ENCODE measurements around the gene SLC38A8.

SLC38A8 gene

DNA sequence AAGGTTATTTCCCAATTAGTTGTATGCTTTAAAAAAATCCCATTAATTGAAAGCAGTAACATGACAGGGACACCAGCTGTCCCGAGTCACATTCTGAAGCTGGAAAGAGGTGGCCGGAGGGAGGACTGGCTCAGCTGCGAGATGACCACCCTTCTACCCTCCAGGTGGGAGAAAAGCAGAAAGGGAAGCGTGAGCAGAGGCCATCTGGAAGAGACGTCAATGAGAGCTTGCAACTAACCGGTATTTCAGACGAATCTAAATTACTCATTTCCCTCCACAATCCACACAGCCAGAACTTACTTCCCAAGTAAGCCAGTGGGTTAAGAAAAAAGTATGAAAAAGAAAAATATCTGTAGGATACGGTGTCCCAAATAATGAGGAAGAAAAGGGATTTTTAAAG lies 28.5 kb upstream of the SLC38A8 start:
- DNase-seq (ENCODE audit: low read depth) = no peak
- TF ChIP-seq, protein P1, sequence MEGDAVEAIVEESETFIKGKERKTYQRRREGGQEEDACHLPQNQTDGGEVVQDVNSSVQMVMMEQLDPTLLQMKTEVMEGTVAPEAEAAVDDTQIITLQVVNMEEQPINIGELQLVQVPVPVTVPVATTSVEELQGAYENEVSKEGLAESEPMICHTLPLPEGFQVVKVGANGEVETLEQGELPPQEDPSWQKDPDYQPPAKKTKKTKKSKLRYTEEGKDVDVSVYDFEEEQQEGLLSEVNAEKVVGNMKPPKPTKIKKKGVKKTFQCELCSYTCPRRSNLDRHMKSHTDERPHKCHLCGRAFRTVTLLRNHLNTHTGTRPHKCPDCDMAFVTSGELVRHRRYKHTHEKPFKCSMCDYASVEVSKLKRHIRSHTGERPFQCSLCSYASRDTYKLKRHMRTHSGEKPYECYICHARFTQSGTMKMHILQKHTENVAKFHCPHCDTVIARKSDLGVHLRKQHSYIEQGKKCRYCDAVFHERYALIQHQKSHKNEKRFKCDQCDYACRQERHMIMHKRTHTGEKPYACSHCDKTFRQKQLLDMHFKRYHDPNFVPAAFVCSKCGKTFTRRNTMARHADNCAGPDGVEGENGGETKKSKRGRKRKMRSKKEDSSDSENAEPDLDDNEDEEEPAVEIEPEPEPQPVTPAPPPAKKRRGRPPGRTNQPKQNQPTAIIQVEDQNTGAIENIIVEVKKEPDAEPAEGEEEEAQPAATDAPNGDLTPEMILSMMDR (IDR thresholded peaks at IDR 0.05; ENCODE audit: control insufficient read depth, extremely low read depth, insufficient read depth) = no peak

DNA sequence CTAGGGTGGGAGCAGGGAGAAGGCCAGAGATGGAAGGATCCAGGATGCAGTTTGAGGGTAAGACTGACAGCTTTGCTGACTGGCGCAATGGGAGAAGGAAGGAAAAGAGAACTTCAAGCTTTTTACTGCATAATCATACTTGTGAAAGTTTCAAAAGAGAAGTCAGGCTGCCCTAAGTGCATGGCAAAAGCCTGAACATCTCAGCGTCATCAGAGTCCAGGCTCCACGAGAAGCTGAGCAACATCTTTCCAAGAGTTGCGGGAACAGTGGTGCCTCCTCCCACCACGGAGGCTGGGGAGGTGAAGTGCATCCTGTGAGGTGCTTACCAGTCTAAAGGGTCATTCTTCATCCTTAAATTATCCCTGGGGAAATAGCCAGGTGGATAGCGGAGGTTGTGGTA lies 26.9 kb upstream of the SLC38A8 start:
- no peak overlapping the region for H3K4me3 ChIP-seq (ENCODE audit: low read depth, low read length)
- TF ChIP-seq, protein P1 (IDR thresholded peaks at IDR 0.05; ENCODE audit: control insufficient read depth, extremely low read depth, insufficient read depth) = no peak
- DNase-seq (ENCODE audit: low read depth) = no peak

More for the DNA sequence above, 28.5 kb upstream of the SLC38A8 start:
- H3K4me3 ChIP-seq (ENCODE audit: low read depth, low read length) = no peak overlapping the region

DNA sequence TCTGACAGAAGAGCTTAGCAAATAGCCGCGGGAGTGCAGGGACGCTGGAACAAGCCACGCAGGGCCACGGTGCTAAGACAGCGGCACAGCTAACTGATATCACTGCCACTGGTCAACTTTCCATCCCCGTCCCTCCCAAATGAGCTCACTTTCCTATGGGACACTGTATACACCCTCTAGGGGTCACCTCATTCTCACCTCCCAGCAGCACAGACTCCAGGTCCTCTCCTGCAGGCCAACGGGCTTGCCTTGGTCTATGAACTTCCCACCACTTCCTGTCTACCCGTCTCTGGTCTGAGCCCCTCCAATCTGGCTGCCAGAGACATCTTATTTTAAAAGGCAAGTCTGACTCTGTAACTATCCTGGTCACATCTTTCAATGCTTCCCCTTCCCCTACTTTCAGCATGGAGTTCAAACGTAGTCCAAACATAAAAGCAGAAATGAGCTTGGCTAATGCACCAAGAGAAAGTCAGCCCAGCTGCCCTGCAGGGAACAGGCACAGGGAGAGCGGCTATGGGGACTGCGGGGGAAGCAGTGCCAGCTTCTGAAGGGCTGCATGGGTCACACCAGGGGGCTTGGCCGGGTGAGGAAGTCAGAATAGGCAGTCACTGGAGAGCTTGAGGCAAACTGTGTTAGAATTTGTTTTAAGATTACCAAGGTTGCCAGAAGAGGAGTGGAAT lies 26.3 kb upstream of the SLC38A8 start:
- H3K4me3 ChIP-seq (ENCODE audit: low read depth, low read length) = no peak overlapping the region
- TF ChIP-seq, protein P1 (IDR thresholded peaks at IDR 0.05; ENCODE audit: control insufficient read depth, extremely low read depth, insufficient read depth) = no peak
- no peak for DNase-seq (ENCODE audit: low read depth)

DNA sequence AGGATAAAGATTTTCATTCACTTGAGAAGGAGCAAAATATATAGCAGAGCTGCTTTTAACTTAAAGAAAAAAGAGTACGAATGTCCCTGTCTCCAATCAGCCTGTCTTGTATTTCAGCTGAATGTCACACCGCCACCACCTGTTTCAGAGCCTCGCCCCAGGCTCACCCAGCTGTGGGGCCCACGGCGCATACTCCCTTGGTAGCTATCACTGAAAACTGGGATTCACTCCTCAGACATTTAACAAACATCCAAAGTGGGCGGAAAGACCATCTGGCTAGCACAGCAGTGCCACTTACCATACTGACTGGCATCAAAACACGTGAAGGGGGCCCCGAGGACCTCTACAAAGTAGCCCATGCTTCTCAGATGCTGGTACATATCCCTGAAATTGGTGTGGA lies 25.4 kb upstream of the SLC38A8 start:
- TF ChIP-seq, protein P1 (IDR thresholded peaks at IDR 0.05; ENCODE audit: control insufficient read depth, extremely low read depth, insufficient read depth) = no peak
- no peak overlapping the region for H3K4me3 ChIP-seq (ENCODE audit: low read depth, low read length)
- DNase-seq (ENCODE audit: low read depth) = no peak

DNA sequence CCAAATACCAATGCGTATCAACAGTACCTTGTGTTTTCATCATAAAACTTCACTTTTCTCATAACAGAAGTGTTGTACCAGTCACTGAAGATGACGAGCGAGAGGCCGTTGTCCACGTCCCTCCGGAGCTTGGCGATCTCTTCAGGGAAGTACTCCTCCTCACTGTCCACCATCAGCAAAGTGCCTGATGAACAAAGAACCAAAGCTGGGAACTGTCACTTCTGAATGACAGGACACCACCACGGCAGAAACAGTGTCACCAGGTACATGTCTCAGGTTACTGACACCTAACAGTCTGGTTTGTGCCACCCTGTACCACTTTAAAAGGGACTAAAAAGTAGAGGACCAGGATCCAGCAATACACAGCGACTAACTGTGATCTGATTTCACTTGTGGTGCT lies 25.0 kb upstream of the SLC38A8 start:
- TF ChIP-seq, protein P1 (IDR thresholded peaks at IDR 0.05; ENCODE audit: control insufficient read depth, extremely low read depth, insufficient read depth) = no peak
- H3K4me3 ChIP-seq (ENCODE audit: low read depth, low read length) = no peak overlapping the region
- DNase-seq (ENCODE audit: low read depth) = no peak

DNA sequence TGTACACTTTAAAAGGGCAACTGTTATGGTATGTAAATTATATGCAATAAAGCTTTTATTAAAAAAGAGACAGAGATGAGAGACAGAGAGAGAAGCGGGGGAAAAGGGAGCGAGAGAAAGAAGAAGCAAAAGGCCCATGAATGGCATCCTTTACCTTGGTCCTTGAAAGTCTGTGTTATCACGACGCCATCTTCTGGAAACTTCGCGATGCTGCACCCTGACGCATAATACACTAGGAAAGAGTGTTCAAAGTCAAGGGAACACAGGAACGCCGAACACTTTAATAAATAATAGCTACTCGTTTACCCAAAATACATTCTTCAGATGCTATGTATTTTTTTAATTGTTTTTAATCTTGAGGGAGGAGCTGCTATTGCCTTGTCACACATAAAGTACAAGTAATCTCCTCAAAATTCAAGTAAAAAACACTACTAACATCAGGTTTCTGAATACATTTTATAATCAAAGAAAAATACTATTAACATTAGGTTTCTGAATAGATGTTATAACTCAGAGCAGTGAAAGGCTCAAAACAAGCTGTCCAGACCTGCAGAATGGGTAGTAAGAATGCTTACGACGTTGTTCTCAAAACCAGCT lies 23.0 kb upstream of the SLC38A8 start:
- H3K4me3 ChIP-seq (ENCODE audit: low read depth, low read length) = no peak overlapping the region
- TF ChIP-seq, protein P1 (IDR thresholded peaks at IDR 0.05; ENCODE audit: control insufficient read depth, extremely low read depth, insufficient read depth) = peak; percentile 82
- no peak for DNase-seq (ENCODE audit: low read depth)

DNA sequence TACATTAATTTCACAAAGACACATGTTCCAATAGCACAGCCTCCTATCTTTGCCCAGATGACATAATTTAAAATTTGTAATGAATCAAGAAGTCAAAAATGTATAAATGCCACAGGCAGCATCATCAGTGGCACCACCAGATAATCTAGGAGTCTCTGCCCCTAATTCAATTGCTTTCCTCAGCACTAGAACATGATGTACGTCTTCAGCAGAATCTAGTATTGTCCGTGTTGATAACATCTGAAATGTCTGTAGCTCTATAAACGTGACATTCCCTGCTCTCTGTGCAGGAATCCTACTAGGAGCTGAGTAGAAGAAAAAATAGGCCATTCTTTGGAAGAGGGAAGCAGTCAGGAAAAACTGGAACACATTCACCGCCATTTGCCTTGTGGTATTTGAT lies 21.4 kb upstream of the SLC38A8 start:
- DNase-seq (ENCODE audit: low read depth) = no peak
- TF ChIP-seq, protein P1 (IDR thresholded peaks at IDR 0.05; ENCODE audit: control insufficient read depth, extremely low read depth, insufficient read depth) = no peak
- H3K4me3 ChIP-seq (ENCODE audit: low read depth, low read length) = no peak overlapping the region
